GM18499 (cell line): ENCODE results near the gene PLTP.
"Not testable (repeated sequence)": the region's sequence is repeated elsewhere in the genome, so short reads cannot be mapped to it uniquely, and the experiment has no call there.

Source experiments
- ATAC-seq: cut with Tn5 transposase; IDR thresholded peaks from one replicate; pipeline ENCODE4 v1.9.1; 2021; ENCODE audit warnings: moderate number of reproducible peaks; ENCODE audit not compliant: insufficient read depth, unreplicated experiment

PLTP gene

GRCh38 chr20:45944965-45945677 is 33.2 kb upstream of the PLTP start:
- ATAC-seq = no peak

- ATAC-seq = no peak
These were observed 32.4 kb upstream of the PLTP start for GRCh38 chr20:45944151-45944964.

GRCh38 chr20:45943613-45944012 is 31.7 kb upstream of the PLTP start:
- no peak for ATAC-seq

- no peak for ATAC-seq
These were observed 28.5 kb upstream of the PLTP start for GRCh38 chr20:45940469-45940868.

GRCh38 chr20:45940053-45940452 is 28.1 kb upstream of the PLTP start:
- ATAC-seq = no peak

- no peak for ATAC-seq
These were observed 26.9 kb upstream of the PLTP start for GRCh38 chr20:45938727-45939438.

- ATAC-seq = no peak
These were observed 25.8 kb upstream of the PLTP start for GRCh38 chr20:45937765-45938164.

- no peak for ATAC-seq
These were observed 23.6 kb upstream of the PLTP start for GRCh38 chr20:45935416-45936046.

GRCh38 chr20:45934586-45935415 is 22.8 kb upstream of the PLTP start, which contains the start of gene PCIF1:
PCIF1 (plus strand) TSS chr20:45934683; CDS start chr20:45939000, 4,317 bp downstream.
- ATAC-seq = peak; percentile 45

- ATAC-seq = peak; percentile 3
These were observed 22.2 kb upstream of the PLTP start for GRCh38 chr20:45934046-45934585.

GRCh38 chr20:45933266-45934045 is 21.5 kb upstream of the PLTP start:
- no peak for ATAC-seq

- not testable (repeated sequence) for ATAC-seq
These were observed 19.7 kb upstream of the PLTP start for GRCh38 chr20:45931680-45932079.

GRCh38 chr20:45927071-45927878 is 15.3 kb upstream of the PLTP start:
- ATAC-seq = no peak

GRCh38 chr20:45926731-45927070 is 14.7 kb upstream of the PLTP start:
- no peak for ATAC-seq

- no peak for ATAC-seq
These were observed 14.0 kb upstream of the PLTP start for GRCh38 chr20:45925821-45926506.

- no peak for ATAC-seq
These were observed 12.7 kb upstream of the PLTP start for GRCh38 chr20:45924391-45925261.
